Measurements from ENCODE around the gene MCM5. TPM values are rescaled to one million over a fixed set of nuclear protein-coding genes. Genes with fewer than 3 reads are reported as not detected.

Gene MCM5
- total and polyA plus RNA-seq, 2 experiments from 2014 or later = 34.4 to 51.5 TPM

GRCh38 chr22:35452351-35452781, 52.4 kb downstream of the MCM5 start:
- DNase-seq = no peak
- WGBS, 2 experiments (ENCODE audit: low coverage in 1 of 2, low lambda C conversion rate in 2 of 2, missing lambda C conversion rate in 2 of 2) = 86 to 87% methylated on average over 15 of the region's 15 CpGs
- Histone ChIP-seq H3K9me2 (ENCODE audit: insufficient read depth) (no peaks in the 10 kb centered on the region), H3K36me3 (ENCODE audit: low read depth) (no peaks in the 10 kb centered on the region), H3K9ac (no peak overlapping the region), H3K27me3 (replicated peaks; ENCODE audit: insufficient read depth) (no peaks in the 10 kb centered on the region), H3K4me3 (no peak overlapping the region), H3F3A (ENCODE audit: insufficient read depth) (no peaks in the 10 kb centered on the region), H3K79me2 (ENCODE audit: insufficient read depth) (no peaks in the 10 kb centered on the region), H3K4me2 (ENCODE audit: unreplicated experiment) (no peak overlapping the region), H3K27ac (no peak overlapping the region), H4K20me1 (ENCODE audit: insufficient read depth) (no peaks in the 10 kb centered on the region), H2AFZ (no peak overlapping the region), H3K9me3 (ENCODE audit: low read depth) (no peaks in the 10 kb centered on the region), H3K4me1 (ENCODE audit: insufficient read depth) (no peaks in the 10 kb centered on the region)
- in situ Hi-C loops (cut with MboI) = no loop called here
- TF ChIP-seq EZH2 (IDR thresholded peaks at IDR 0.05; ENCODE audit: insufficient read depth, poor library complexity, severe bottlenecking) = no peak
- TF ChIP-seq EZH2phosphoT487 (IDR thresholded peaks at IDR 0.05; ENCODE audit: insufficient read depth, low read depth) = no peak

GRCh38 chr22:35452810-35453743, 53.1 kb downstream of the MCM5 start:
- H3K27me3 ChIP-seq (replicated peaks; ENCODE audit: insufficient read depth) = no peaks in the 10 kb centered on the region
- no peak overlapping the region for H2AFZ ChIP-seq
- H3K4me2 ChIP-seq (ENCODE audit: unreplicated experiment) = no peak overlapping the region
- no peaks in the 10 kb centered on the region for H3K4me1 ChIP-seq (ENCODE audit: insufficient read depth)
- H3K79me2 ChIP-seq (ENCODE audit: insufficient read depth) = no peaks in the 10 kb centered on the region
- H3K9me3 ChIP-seq (ENCODE audit: low read depth) = no peaks in the 10 kb centered on the region
- H3F3A ChIP-seq (ENCODE audit: insufficient read depth) = no peaks in the 10 kb centered on the region
- no peak overlapping the region for H3K9ac ChIP-seq
- no peaks in the 10 kb centered on the region for H4K20me1 ChIP-seq (ENCODE audit: insufficient read depth)
- no peaks in the 10 kb centered on the region for H3K36me3 ChIP-seq (ENCODE audit: low read depth)
- in situ Hi-C loops (cut with MboI) = no loop called here
- 89 to 91% methylated on average over 13 of the region's 13 CpGs for WGBS, 2 experiments (ENCODE audit: low coverage in 1 of 2, low lambda C conversion rate in 2 of 2, missing lambda C conversion rate in 2 of 2)
- no peak for DNase-seq
- no peaks in the 10 kb centered on the region for H3K9me2 ChIP-seq (ENCODE audit: insufficient read depth)
- H3K27ac ChIP-seq = no peak overlapping the region
- no peak overlapping the region for H3K4me3 ChIP-seq
- TF ChIP-seq EZH2 (IDR thresholded peaks at IDR 0.05; ENCODE audit: insufficient read depth, poor library complexity, severe bottlenecking) (no peak), EZH2phosphoT487 (IDR thresholded peaks at IDR 0.05; ENCODE audit: insufficient read depth, low read depth) (no peak)

- TF ChIP-seq EZH2phosphoT487 (IDR thresholded peaks at IDR 0.05; ENCODE audit: insufficient read depth, low read depth) (no peak), EZH2 (IDR thresholded peaks at IDR 0.05; ENCODE audit: insufficient read depth, poor library complexity, severe bottlenecking) (no peak)
- Histone ChIP-seq H3K4me1 (ENCODE audit: insufficient read depth) (no peaks in the 10 kb centered on the region), H2AFZ (no peak overlapping the region), H3K27me3 (replicated peaks; ENCODE audit: insufficient read depth) (no peaks in the 10 kb centered on the region), H4K20me1 (ENCODE audit: insufficient read depth) (no peaks in the 10 kb centered on the region), H3K4me2 (ENCODE audit: unreplicated experiment) (no peak overlapping the region), H3K79me2 (ENCODE audit: insufficient read depth) (no peaks in the 10 kb centered on the region), H3K36me3 (ENCODE audit: low read depth) (no peaks in the 10 kb centered on the region), H3K27ac (no peak overlapping the region), H3K9me2 (ENCODE audit: insufficient read depth) (no peaks in the 10 kb centered on the region), H3F3A (ENCODE audit: insufficient read depth) (no peaks in the 10 kb centered on the region), H3K9me3 (ENCODE audit: low read depth) (no peaks in the 10 kb centered on the region), H3K9ac (no peak overlapping the region), H3K4me3 (no peak overlapping the region)
- WGBS, 2 experiments (ENCODE audit: low coverage in 1 of 2, low lambda C conversion rate in 2 of 2, missing lambda C conversion rate in 2 of 2) = 50 to 55% methylated on average over 9 of the region's 9 CpGs
- DNase-seq = no peak
- in situ Hi-C loops (cut with MboI) = no loop called here
Observed at GRCh38 chr22:35454416-35455054, 54.6 kb downstream of the MCM5 start.

DNA sequence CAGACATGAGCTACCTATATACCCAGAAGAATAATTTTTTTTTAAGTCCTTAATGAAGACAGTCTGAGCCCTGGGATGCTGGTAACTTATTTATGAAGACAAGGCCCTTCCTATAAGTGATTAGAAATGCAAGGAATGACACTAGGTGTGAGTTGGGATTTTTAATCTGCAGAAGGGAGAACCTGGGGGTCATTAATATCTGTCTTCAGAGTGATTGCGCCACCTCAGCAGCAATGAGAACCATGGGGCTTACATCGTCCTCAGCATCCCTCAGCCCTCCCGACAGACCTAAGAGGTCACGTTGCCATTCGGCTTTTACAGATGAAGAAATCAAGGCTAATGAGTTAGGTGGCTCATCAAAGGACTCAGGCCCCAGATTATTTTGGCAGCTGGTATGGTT, 55.6 kb downstream of the MCM5 start:
- H3K9me2 ChIP-seq (ENCODE audit: insufficient read depth) = no peaks in the 10 kb centered on the region
- no peak overlapping the region for H3K4me3 ChIP-seq
- no peaks in the 10 kb centered on the region for H3F3A ChIP-seq (ENCODE audit: insufficient read depth)
- H2AFZ ChIP-seq = no peak overlapping the region
- no peaks in the 10 kb centered on the region for H4K20me1 ChIP-seq (ENCODE audit: insufficient read depth)
- TF ChIP-seq EZH2 (IDR thresholded peaks at IDR 0.05; ENCODE audit: insufficient read depth, poor library complexity, severe bottlenecking) (no peak), EZH2phosphoT487 (IDR thresholded peaks at IDR 0.05; ENCODE audit: insufficient read depth, low read depth) (no peak)
- in situ Hi-C loops (cut with MboI) = no loop called here
- H3K36me3 ChIP-seq (ENCODE audit: low read depth) = no peaks in the 10 kb centered on the region
- no peak overlapping the region for H3K27ac ChIP-seq
- H3K27me3 ChIP-seq (replicated peaks; ENCODE audit: insufficient read depth) = no peaks in the 10 kb centered on the region
- H3K9me3 ChIP-seq (ENCODE audit: low read depth) = no peaks in the 10 kb centered on the region
- no peak for DNase-seq
- no peaks in the 10 kb centered on the region for H3K4me1 ChIP-seq (ENCODE audit: insufficient read depth)
- 95 to 96% methylated on average over 5 of the region's 5 CpGs for WGBS, 2 experiments (ENCODE audit: low coverage in 1 of 2, low lambda C conversion rate in 2 of 2, missing lambda C conversion rate in 2 of 2)
- H3K79me2 ChIP-seq (ENCODE audit: insufficient read depth) = no peaks in the 10 kb centered on the region
- H3K9ac ChIP-seq = no peak overlapping the region
- no peak overlapping the region for H3K4me2 ChIP-seq (ENCODE audit: unreplicated experiment)
